HTERT RPE-1 (cell line): Measurements from ENCODE around the gene PRUNE2.
"Not testable (repeated sequence)": the region's sequence is repeated elsewhere in the genome, so short reads cannot be mapped to it uniquely, and the experiment has no call there.

Experiments used
- in situ Hi-C: fragments of 300-500 bp; cut with MboI; formaldehyde crosslinking; loops from 4 replicates; pipeline ENCODE4 v1.14.3; 2020; ENCODE audit warnings: low sequenced_read_pairs

Gene PRUNE2

GRCh38 chr9:76868897-76869296 is 37.0 kb downstream of the PRUNE2 start:
- in situ Hi-C loops: no loop called here

- in situ Hi-C loops: no loop called here
Measured at GRCh38 chr9:76866689-76867088, 39.2 kb downstream of the PRUNE2 start.

GRCh38 chr9:76863832-76864231 is 42.1 kb downstream of the PRUNE2 start:
- in situ Hi-C loops: no loop called here

GRCh38 chr9:76859860-76860259 is 46.1 kb downstream of the PRUNE2 start:
- in situ Hi-C loops: no loop called here

GRCh38 chr9:76858248-76858647 is 47.7 kb downstream of the PRUNE2 start:
- in situ Hi-C loops: not testable (repeated sequence)

GRCh38 chr9:76856016-76856415 is 49.9 kb downstream of the PRUNE2 start:
- in situ Hi-C loops: no loop called here

GRCh38 chr9:76855015-76855414 is 50.9 kb downstream of the PRUNE2 start:
- in situ Hi-C loops: no loop called here

- in situ Hi-C loops: no loop called here
Measured at GRCh38 chr9:76852026-76852425, 53.9 kb downstream of the PRUNE2 start.

GRCh38 chr9:76846297-76846696 is 59.6 kb downstream of the PRUNE2 start:
- in situ Hi-C loops: no loop called here

GRCh38 chr9:76845254-76845653 is 60.7 kb downstream of the PRUNE2 start:
- in situ Hi-C loops: no loop called here

GRCh38 chr9:76835571-76836283 is 70.2 kb downstream of the PRUNE2 start:
- in situ Hi-C loops: no loop called here

- in situ Hi-C loops: no loop called here
Measured at GRCh38 chr9:76828447-76828846, 77.5 kb downstream of the PRUNE2 start.

GRCh38 chr9:76827296-76828080 is 78.4 kb downstream of the PRUNE2 start:
- in situ Hi-C loops: no loop called here

GRCh38 chr9:76820431-76820830 is 85.5 kb downstream of the PRUNE2 start:
- in situ Hi-C loops: no loop called here

GRCh38 chr9:76818271-76818670 is 87.6 kb downstream of the PRUNE2 start:
- in situ Hi-C loops: no loop called here

- in situ Hi-C loops: no loop called here
Measured at GRCh38 chr9:76817489-76817888, 88.4 kb downstream of the PRUNE2 start.

- in situ Hi-C loops: no loop called here
Measured at GRCh38 chr9:76812591-76812990, 93.3 kb downstream of the PRUNE2 start.

- in situ Hi-C loops: no loop called here
Measured at GRCh38 chr9:76810377-76810957, 95.4 kb downstream of the PRUNE2 start.

- in situ Hi-C loops: no loop called here
Measured at GRCh38 chr9:76808636-76809035, 97.3 kb downstream of the PRUNE2 start.

- in situ Hi-C loops: no loop called here
Measured at GRCh38 chr9:76803762-76804161, 102.2 kb downstream of the PRUNE2 start.

- in situ Hi-C loops: no loop called here
Measured at GRCh38 chr9:76803083-76803482, 102.8 kb downstream of the PRUNE2 start.

- in situ Hi-C loops: no loop called here
Measured at GRCh38 chr9:76800901-76801300, 105.0 kb downstream of the PRUNE2 start.
